Lower leg skin (tissue), 3 donors: ENCODE data around the gene ADAP2.

Experiments
- CTCF ChIP-seq, 3 donors: fragments of 450-650 bp; IDR thresholded peaks; one replicate each; pipeline ENCODE4 v1.5.1; 2016; ENCODE audit warnings: antibody characterized with exemption in 3 of 3, mild to moderate bottlenecking in 3 of 3, moderate library complexity in 2 of 3
- POLR2A ChIP-seq, 2 donors: fragments of 450-650 bp; IDR thresholded peaks; one replicate each; pipeline ENCODE4 v1.6.1; 2016 to 2017; ENCODE audit warnings: antibody characterized with exemption in 2 of 2, mild to moderate bottlenecking in 1 of 2, moderate library complexity in 1 of 2

DNA sequence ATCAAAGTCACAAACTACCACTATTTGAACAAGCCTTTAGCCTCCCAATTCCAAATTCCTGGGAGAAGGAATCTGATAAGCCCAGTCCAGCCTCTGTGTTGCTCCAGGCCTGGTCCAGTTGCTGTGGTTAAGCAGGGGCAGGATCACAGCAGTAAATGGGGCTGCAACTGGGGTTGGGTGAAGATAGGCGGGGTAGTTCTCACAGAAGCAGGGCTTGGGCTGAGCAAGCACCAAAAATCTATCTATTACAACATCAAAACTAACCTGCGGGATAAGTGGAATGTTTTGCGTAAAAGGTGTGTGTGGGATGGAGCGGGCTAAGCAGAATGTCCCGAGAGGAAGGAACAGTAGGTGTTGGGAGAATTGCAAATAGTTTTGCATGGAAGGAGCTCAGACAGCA, 26.1 kb downstream of the ADAP2 start:
- no peak for TF ChIP-seq POLR2A (IDR thresholded peaks at IDR 0.05)
- TF ChIP-seq CTCF (IDR thresholded peaks at IDR 0.05), result no peak
